Measurements from ENCODE around the gene PKD2. TPM values are rescaled to one million over a fixed set of nuclear protein-coding genes. Genes with fewer than 3 reads are reported as not detected.
A peak's percentile ranks its signal among the peaks of the same experiment; 100 is the strongest.

Gene PKD2
- total and polyA plus RNA-seq, 2 of the 13 experiments (the other 11 are each of a cell fraction or from before 2014, with no cell fraction given) = 5.6 to 9.1 TPM

- TF ChIP-seq SNAPC4 (CRISPR knock-in tag; IDR thresholded peaks at IDR 0.05) (no peak), MAZ (IDR thresholded peaks at IDR 0.05; ENCODE audit: borderline replicate concordance, low read depth, low read length) (no peak), MAZ (CRISPR knock-in tag; IDR thresholded peaks at IDR 0.05; ENCODE audit: low read depth) (peak; percentile 30; the same call in 1 of the 2 replicates), ZNF331 (CRISPR knock-in tag; IDR thresholded peaks at IDR 0.05) (peak; percentile 18; the same call in 1 of the 2 replicates), ZNF737 (CRISPR knock-in tag; IDR thresholded peaks at IDR 0.05; ENCODE audit: borderline replicate concordance) (no peak), MED13 (CRISPR knock-in tag; IDR thresholded peaks at IDR 0.05) (no peak), MEIS1 (CRISPR knock-in tag; IDR thresholded peaks at IDR 0.05; ENCODE audit: borderline replicate concordance) (0 out of 2 replicates have a peak, but pooled peaks have one; percentile 21), ELK4 (CRISPR knock-in tag; IDR thresholded peaks at IDR 0.05; ENCODE audit: borderline replicate concordance) (no peak), CBX1 (IDR thresholded peaks at IDR 0.05; ENCODE audit: low read depth) (no peak), HHEX (CRISPR knock-in tag; IDR thresholded peaks at IDR 0.05) (no peak), ZNF691 (CRISPR knock-in tag; IDR thresholded peaks at IDR 0.05; ENCODE audit: borderline replicate concordance, low read depth) (peak; percentile 59; the same call in 1 of the 2 replicates), KDM2A (CRISPR knock-in tag; IDR thresholded peaks at IDR 0.05; ENCODE audit: borderline replicate concordance, low read depth) (0 out of 2 replicates have a peak, but pooled peaks have one; percentile 23), ZMAT5 (CRISPR knock-in tag; IDR thresholded peaks at IDR 0.05; ENCODE audit: borderline replicate concordance, low read depth) (no peak), ZNF550 (CRISPR knock-in tag; IDR thresholded peaks at IDR 0.05; ENCODE audit: borderline replicate concordance) (no peak), TAF15 (IDR thresholded peaks at IDR 0.05; ENCODE audit: low read depth, low read length, poor library complexity, severe bottlenecking) (no peak), TERF1 (CRISPR knock-in tag; IDR thresholded peaks at IDR 0.05) (no peak), YY1 (IDR thresholded peaks at IDR 0.05; ENCODE audit: insufficient read depth, insufficient replicate concordance, low read depth, low read length) (peak; percentile 81), DBP (CRISPR knock-in tag; IDR thresholded peaks at IDR 0.05; ENCODE audit: not compliant biosample characterization) (no peak)
These were observed at the start of gene PKD2 (continued) for GRCh38 chr4:88007304-88008121.

Data from HepG2 (cell line).